H1 (cell line): ENCODE data around the gene C15orf62. TPM values are rescaled to one million over a fixed set of nuclear protein-coding genes. Genes with fewer than 3 reads are reported as not detected.

Source experiments
- CTCF ChIA-PET: fragments of 300-600 bp; sonication (Branson Sonifier 250); formaldehyde crosslinking; loops from one replicate; lab custom pipeline; 2021; ENCODE audit not compliant: partially characterized antibody; lab: Charles Lee
- POLR2A ChIA-PET: fragments of 300-600 bp; sonication (Branson Sonifier 250); formaldehyde crosslinking; loops from one replicate; lab custom pipeline; 2021; ENCODE audit warnings: inconsistent platforms; ENCODE audit not compliant: partially characterized antibody; lab: Charles Lee
- DNase-seq, 2 experiments: peaks; one replicate each; pipeline versions ENCODE4 v3.0.0 to v3.0.0-alpha.2; 2010 to 2022; ENCODE audit warnings: low spot score in 2 of 2, low read depth in 1 of 2, mixed read lengths in 1 of 2
- FAIRE-seq: peaks from 2 replicates; lab custom pipeline; 2011; peaks lifted over from hg19 to GRCh38; lab: Jason Lieb, UNC
- H2AFZ ChIP-seq: 2 replicates; pipeline ENCODE4 v1.8.1; 2012; ENCODE audit warnings: low read length, inconsistent platforms
- H2AK5ac ChIP-seq: 2 replicates; pipeline ENCODE4 v1.6.1; 2013; ENCODE audit warnings: low read depth, low read length
- H2BK120ac ChIP-seq: replicated peaks from 2 replicates; pipeline ENCODE3; 2013; ENCODE audit warnings: low read depth, low read length, inconsistent platforms
- H2BK12ac ChIP-seq: 2 replicates; pipeline ENCODE4 v1.6.1; 2013; ENCODE audit warnings: low read depth, low read length
- H2BK15ac ChIP-seq: 2 replicates; pipeline ENCODE4 v1.6.1; 2013; ENCODE audit warnings: low read length
- H2BK20ac ChIP-seq: 2 replicates; pipeline ENCODE4 v1.6.1; 2013; ENCODE audit warnings: low read length
- H2BK5ac ChIP-seq: 2 replicates; pipeline ENCODE4 v1.6.1; 2013; ENCODE audit warnings: low read depth, low read length
- H3K14ac ChIP-seq: 2 replicates; pipeline ENCODE4 v1.6.1; 2013; ENCODE audit warnings: inconsistent platforms; ENCODE audit not compliant: insufficient read length
- H3K18ac ChIP-seq: 2 replicates; pipeline ENCODE4 v1.6.1; 2013; ENCODE audit warnings: low read length; ENCODE audit errors: extremely low read depth
- H3K23ac ChIP-seq: 2 replicates; pipeline ENCODE4 v1.6.1; 2013; ENCODE audit warnings: inconsistent platforms; ENCODE audit not compliant: insufficient read length
- H3K23me2 ChIP-seq: 2 replicates; pipeline ENCODE4 v1.6.1; 2013; ENCODE audit warnings: low read depth, low read length
- H3K27ac ChIP-seq: 2 replicates; pipeline ENCODE4 v1.6.1; 2011; ENCODE audit warnings: low read depth, low read length, inconsistent platforms
- H3K27me3 ChIP-seq, 4 experiments: replicated peaks in 1 of 4; 1 replicate in 1 of 4; 2 replicates in 3 of 4; pipeline versions ENCODE4 v1.6.1 to v1.8.1; 2011 to 2013; ENCODE audit warnings: low read length in 3 of 4, mild to moderate bottlenecking in 3 of 4, inconsistent platforms in 2 of 4, mixed read lengths in 2 of 4, moderate library complexity in 1 of 4; ENCODE audit not compliant: control insufficient read depth in 3 of 4, insufficient read depth in 3 of 4; ENCODE audit errors: extremely low read depth in 1 of 4
- H3K36me3 ChIP-seq, 4 experiments: 2 replicates each; pipeline versions ENCODE4 v1.6.1 to v1.8.1; 2011 to 2013; ENCODE audit warnings: mild to moderate bottlenecking in 4 of 4, low read length in 3 of 4, moderate library complexity in 2 of 4, control low read depth in 1 of 4, inconsistent platforms in 1 of 4; ENCODE audit not compliant: insufficient read depth in 4 of 4, control insufficient read depth in 2 of 4
- H3K4ac ChIP-seq: replicated peaks from 2 replicates; pipeline ENCODE3; 2013; ENCODE audit warnings: low read length, low read depth, mixed read lengths, inconsistent platforms; ENCODE audit not compliant: insufficient read length
- H3K4me1 ChIP-seq, 4 experiments: replicated peaks in 1 of 4; 1 replicate in 1 of 4; 2 replicates in 3 of 4; pipeline versions ENCODE4 v1.6.1 to v1.8.1; 2011 to 2013; ENCODE audit warnings: low read length in 3 of 4, inconsistent platforms in 2 of 4, mixed read lengths in 1 of 4; ENCODE audit not compliant: insufficient read depth in 4 of 4, control insufficient read depth in 3 of 4
- H3K4me2 ChIP-seq, 2 experiments: 2 replicates each; pipeline versions ENCODE4 v1.6.1 to v1.8.1; 2011 to 2013; ENCODE audit warnings: low read depth in 2 of 2, low read length in 2 of 2, control low read depth in 1 of 2, inconsistent platforms in 1 of 2, mild to moderate bottlenecking in 1 of 2; ENCODE audit not compliant: insufficient read depth in 1 of 2
- H3K4me3 ChIP-seq, 4 experiments: fragments of 200-600, 300-600 bp in 1 of 4; sonication (generic), shearing (Covaris generic), sonication (Bioruptor Twin) in 1 of 4; 2 replicates each; pipeline versions ENCODE4 v1.5.1 to v1.8.1; 2011 to 2016; ENCODE audit warnings: low read length in 4 of 4, low read depth in 3 of 4, control low read depth in 2 of 4, inconsistent platforms in 2 of 4, mild to moderate bottlenecking in 2 of 4, mixed read lengths in 1 of 4, moderate library complexity in 1 of 4; ENCODE audit not compliant: insufficient read depth in 2 of 4; ENCODE audit errors: extremely low read depth in 1 of 4
- H3K56ac ChIP-seq: replicated peaks from 2 replicates; pipeline ENCODE3; 2013; ENCODE audit warnings: low read depth, mild to moderate bottlenecking, mixed read lengths, low read length, inconsistent platforms; ENCODE audit not compliant: insufficient read length
- H3K79me1 ChIP-seq: 2 replicates; pipeline ENCODE4 v1.6.1; 2013; ENCODE audit warnings: low read depth, low read length, control low read depth
- H3K79me2 ChIP-seq, 2 experiments: 2 replicates each; pipeline versions ENCODE4 v1.6.1 to v1.8.1; 2012 to 2013; ENCODE audit warnings: low read length in 2 of 2, mild to moderate bottlenecking in 2 of 2, inconsistent platforms in 1 of 2; ENCODE audit not compliant: insufficient read depth in 2 of 2, control insufficient read depth in 1 of 2
- H3K9ac ChIP-seq, 4 experiments: replicated peaks in 1 of 4; 1 replicate in 1 of 4; 2 replicates in 3 of 4; pipeline versions ENCODE4 v1.6.1 to v1.8.1; 2011 to 2013; ENCODE audit warnings: low read depth in 3 of 4, low read length in 3 of 4, control low read depth in 2 of 4, mild to moderate bottlenecking in 2 of 4, moderate library complexity in 2 of 4, inconsistent platforms in 1 of 4; ENCODE audit errors: extremely low read depth in 1 of 4
- H3K9me3 ChIP-seq, 2 experiments: 2 replicates each; pipeline versions ENCODE4 v1.6.1 to v1.8.1; 2012 to 2013; ENCODE audit warnings: mild to moderate bottlenecking in 2 of 2, moderate library complexity in 2 of 2, control low read depth in 1 of 2, inconsistent platforms in 1 of 2, low read depth in 1 of 2, low read length in 1 of 2, mixed read lengths in 1 of 2; ENCODE audit not compliant: insufficient read depth in 2 of 2
- H4K20me1 ChIP-seq, 2 experiments: replicated peaks in 1 of 2; 2 replicates each; pipeline versions ENCODE3 to v1.8.1; 2011 to 2013; ENCODE audit warnings: inconsistent platforms in 2 of 2, low read length in 2 of 2, mild to moderate bottlenecking in 1 of 2; ENCODE audit not compliant: insufficient read depth in 2 of 2, control insufficient read depth in 1 of 2
- H4K5ac ChIP-seq: 2 replicates; pipeline ENCODE4 v1.6.1; 2013; ENCODE audit warnings: low read length, low read depth, mixed read lengths, inconsistent platforms; ENCODE audit not compliant: insufficient read length
- H4K8ac ChIP-seq: 2 replicates; pipeline ENCODE4 v1.8.0; 2013; ENCODE audit warnings: mild to moderate bottlenecking, moderate library complexity, low read length, inconsistent platforms; ENCODE audit not compliant: insufficient read depth; ENCODE audit errors: extremely low read depth
- H4K91ac ChIP-seq: replicated peaks from 2 replicates; pipeline ENCODE3; 2013; ENCODE audit warnings: low read length, mixed read lengths, inconsistent platforms; ENCODE audit not compliant: insufficient read length
- CREB1 ChIP-seq: IDR thresholded peaks from 2 replicates; pipeline ENCODE4 v1.6.1; 2012; ENCODE audit warnings: inconsistent platforms
- KDM1A ChIP-seq: fragments of 200-600, 300-600 bp; sonication (generic); IDR thresholded peaks from 2 replicates; pipeline ENCODE4 v1.7.1; 2016; ENCODE audit warnings: mild to moderate bottlenecking, low read length, borderline replicate concordance
- MAFK ChIP-seq: IDR thresholded peaks from 2 replicates; pipeline ENCODE4 v1.6.1; 2012; ENCODE audit warnings: low read depth, mild to moderate bottlenecking, improper control_type of control experiment, low read length
- NRF1 ChIP-seq: IDR thresholded peaks from 2 replicates; pipeline ENCODE4 v1.6.1; 2011; ENCODE audit warnings: mild to moderate bottlenecking, low read depth, low read length, improper control_type of control experiment
- RBBP5 ChIP-seq: IDR thresholded peaks from 2 replicates; pipeline ENCODE4 v1.7.1; 2012; ENCODE audit warnings: low read depth, mild to moderate bottlenecking, inconsistent platforms, low read length, moderate library complexity, borderline replicate concordance
- RNF2 ChIP-seq: fragments of 200-900, 300-1000 bp; sonication (generic); IDR thresholded peaks from 2 replicates; pipeline ENCODE4 v1.7.1; 2016; ENCODE audit warnings: borderline replicate concordance, low read depth, mild to moderate bottlenecking, antibody characterized with exemption, low read length; ENCODE audit not compliant: poor library complexity, severe bottlenecking; ENCODE audit errors: missing control alignments
- WGBS, 2 experiments: shearing (Covaris generic) in 1 of 2; methylation state at CpG; one replicate each; pipeline versions ENCODE4 v1.1.6 to v1.1.7; 2013 to 2015; ENCODE audit warnings: low lambda C conversion rate in 2 of 2, mixed read lengths in 2 of 2, inconsistent platforms in 1 of 2, low coverage in 1 of 2, missing lambda C conversion rate in 1 of 2; ENCODE audit not compliant: insufficient replicate concordance in 2 of 2, insufficient coverage in 1 of 2, insufficient read length in 1 of 2; ENCODE audit errors: extremely low coverage in 1 of 2, missing lambda C conversion rate in 1 of 2; 5-methylcytosine and 5-hydroxymethylcytosine counted together
- polyA plus RNA-seq, 7 experiments: library from polyadenylated mRNA; depleted of rRNA in 3 of 7; stranded (reverse) in 5 of 7; unstranded in 2 of 7; fragments of >200 nt in 5 of 7; fragments of 200-250 nt in 2 of 7; gene quantifications; 1 replicate in 5 of 7; 2 replicates in 1 of 7; 4 replicates in 1 of 7; pipeline versions ENCODE4 v1.2.1 to v1.2.3, GENCODE V29; 2011 to 2013; ENCODE audit warnings: missing spikeins in 2 of 7, mixed read lengths in 2 of 7
- total RNA-seq: library from RNA; stranded (reverse); fragmentation: NEBNext Ultra II Directional; extraction: Animal tissue kit (Norgen Biotek cat#: 25700); gene quantifications from 2 replicates; pipeline ENCODE4 v1.2.1, GENCODE V29; 2021
- TF ChIP-seq, protein P1 (sequence below): IDR thresholded peaks from 2 replicates; pipeline ENCODE4 v1.6.1; 2012; ENCODE audit warnings: low read length, inconsistent platforms

Gene C15orf62
- total and polyA plus RNA-seq, 2 of the 8 experiments (the other 6 are each of a cell fraction or from before 2014, with no cell fraction given): 0.06 to 0.56 TPM

DNA sequence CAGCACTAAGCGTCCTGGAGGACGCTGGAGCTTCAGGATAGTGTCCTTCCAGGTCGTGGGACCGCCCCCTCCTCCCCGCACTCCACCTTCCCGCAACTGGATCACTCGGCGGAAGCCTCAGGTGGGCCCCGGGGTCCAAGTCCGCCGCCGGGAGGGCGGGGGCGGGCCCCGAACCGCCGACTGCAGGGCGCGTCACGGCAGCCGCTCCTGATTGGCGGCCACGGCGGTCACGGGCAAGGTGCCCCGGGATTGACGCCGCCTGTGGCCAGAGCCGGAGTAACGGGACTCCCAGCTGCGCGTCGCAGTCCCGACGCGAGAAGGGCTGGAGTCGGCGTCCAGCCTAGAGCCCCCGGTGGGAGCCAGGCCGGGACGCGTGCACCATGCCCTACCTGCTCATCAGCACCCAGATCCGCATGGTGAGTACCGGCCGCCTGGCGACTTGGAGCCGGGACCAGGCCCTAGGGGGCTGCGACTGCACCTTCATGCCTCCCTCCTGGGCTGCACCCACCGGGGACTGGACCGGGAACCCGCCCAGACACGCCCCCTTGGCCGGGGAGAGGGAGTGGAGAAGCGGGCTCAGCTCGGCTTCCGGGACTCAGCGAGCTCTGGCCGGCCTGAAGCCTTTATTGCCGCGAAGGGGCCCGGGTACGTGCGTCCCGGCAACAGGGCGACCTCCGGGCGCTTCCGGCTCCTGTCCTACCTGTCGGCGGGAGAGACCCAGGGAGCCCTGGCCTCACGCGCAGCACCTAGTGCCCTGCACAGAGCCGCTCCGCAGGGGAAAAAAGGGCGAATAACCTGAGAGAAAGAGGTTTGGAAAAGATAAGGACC, 5.8 kb upstream of the C15orf62 start, which contains the start of gene GCHFR:
GCHFR (plus strand) TSS at position 268 of the 828 bp plus-strand sequence; CDS start at position 381, 113 bp downstream.
- Histone ChIP-seq H2AK5ac (no peak within 1 kb of the TSS), H4K5ac (no peak within 1 kb of the TSS), H4K8ac (peak within 1 kb of the TSS; percentile 60), H3K79me2 (no peaks in the 10 kb centered on the region), H3K4me2 (peak within 1 kb of the TSS; percentile 65 to 92), H3K9ac (peak within 1 kb of the TSS in 3 of 4 experiments; percentile 26 to 45 (median 42); a peak in 3 of 7 replicates), H3K18ac (peak within 1 kb of the TSS; percentile 60), H2BK5ac (peak within 1 kb of the TSS; percentile 10; the same call in 1 of the 2 replicates), H3K4ac (no peak within 1 kb of the TSS), H3K14ac (no peak within 1 kb of the TSS), H4K20me1 (peaks cover 0 to 2% of the 10 kb centered on the region in 2 experiments), H3K56ac (peak within 1 kb of the TSS; percentile 70), H3K36me3 (no peaks in the 10 kb centered on the region), H3K79me1 (no peaks in the 10 kb centered on the region), H3K4me3 (peak within 1 kb of the TSS; percentile 44 to 81 (median 74)), H3K4me1 (peaks cover 6 to 30% (median 19%) of the 10 kb centered on the region in 4 experiments), H3K27ac (no peak within 1 kb of the TSS), H2BK15ac (peak within 1 kb of the TSS; percentile 46; the same call in 1 of the 2 replicates), H2BK120ac (no peak within 1 kb of the TSS), H3K23ac (no peak within 1 kb of the TSS), H4K91ac (peak within 1 kb of the TSS; percentile 80), H3K27me3 (peaks cover 0 to 7% (median 3%) of the 10 kb centered on the region in 4 experiments; a peak in 5 of 7 replicates), H2BK12ac (0 out of 2 replicates have a peak within 1 kb of the TSS, but pooled peaks have one; percentile 60), H3K23me2 (peaks cover 14% of the 10 kb centered on the region; the same call in 1 of the 2 replicates), H3K9me3 (no peaks in the 10 kb centered on the region), H2AFZ (0 out of 2 replicates have a peak within 1 kb of the TSS, but pooled peaks have one; percentile 56), H2BK20ac (no peak within 1 kb of the TSS)
- ChIA-PET CTCF (interaction anchor here (0.7 to 15.3 kb wide), 10 partner anchors 18 to 140 kb away, joined by 3 to 184 read pairs (median 4); no protein-coding TSS in a partner anchor), POLR2A (interaction anchor here (0.6 to 3.0 kb wide), 21 partner anchors 7 to 526 kb away, joined by 3 to 11 read pairs (median 5); partner anchors contain the start of genes CHAC1, RAD51, SPINT1 and VPS18)
- FAIRE-seq (no peak), DNase-seq (peak in 1 of 2 experiments; percentile 86)
- 3% methylated on average over 52 of the region's 75 CpGs; no CpG with 5 or more reads in 1 of the 2 experiments for WGBS, 2 experiments
- no peak for TF ChIP-seq RNF2
- TF ChIP-seq RBBP5: no peak
- TF ChIP-seq, protein P1, sequence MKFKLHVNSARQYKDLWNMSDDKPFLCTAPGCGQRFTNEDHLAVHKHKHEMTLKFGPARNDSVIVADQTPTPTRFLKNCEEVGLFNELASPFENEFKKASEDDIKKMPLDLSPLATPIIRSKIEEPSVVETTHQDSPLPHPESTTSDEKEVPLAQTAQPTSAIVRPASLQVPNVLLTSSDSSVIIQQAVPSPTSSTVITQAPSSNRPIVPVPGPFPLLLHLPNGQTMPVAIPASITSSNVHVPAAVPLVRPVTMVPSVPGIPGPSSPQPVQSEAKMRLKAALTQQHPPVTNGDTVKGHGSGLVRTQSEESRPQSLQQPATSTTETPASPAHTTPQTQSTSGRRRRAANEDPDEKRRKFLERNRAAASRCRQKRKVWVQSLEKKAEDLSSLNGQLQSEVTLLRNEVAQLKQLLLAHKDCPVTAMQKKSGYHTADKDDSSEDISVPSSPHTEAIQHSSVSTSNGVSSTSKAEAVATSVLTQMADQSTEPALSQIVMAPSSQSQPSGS: no peak
- no peak for TF ChIP-seq MAFK
- peak; percentile 61 for TF ChIP-seq CREB1
- no peak for TF ChIP-seq NRF1
- TF ChIP-seq KDM1A: no peak
